Common myeloid progenitor, CD34-positive (primary cell): ENCODE measurements around the gene EIF3A.

ENCODE experiments used
- CTCF ChIA-PET: fragments of 350-600 bp; sonication (Branson Sonifier 250); formaldehyde crosslinking; loops from one replicate; lab custom pipeline; 2021; ENCODE audit warnings: antibody characterized with exemption; lab: Charles Lee
- POLR2A ChIA-PET: fragments of 350-600 bp; sonication (Branson Sonifier 250); formaldehyde crosslinking; loops from one replicate; lab custom pipeline; 2021; ENCODE audit warnings: antibody characterized with exemption; lab: Charles Lee
- DNase-seq, 3 donors: peaks; one replicate each; pipeline versions ENCODE4 v3.0.0 to v3.0.0-alpha.2; 2013
- H3K27ac ChIP-seq, 2 experiments: 1 replicate in 1 of 2; 2 replicates in 1 of 2; pipeline ENCODE4 v1.7.0; 2013; ENCODE audit warnings: inconsistent platforms in 2 of 2, low read length in 2 of 2, mild to moderate bottlenecking in 2 of 2, low read depth in 1 of 2, moderate library complexity in 1 of 2; ENCODE audit not compliant: severe bottlenecking in 2 of 2, insufficient read depth in 1 of 2, poor library complexity in 1 of 2
- H3K27me3 ChIP-seq, 5 experiments: replicated peaks in 2 of 5; 1 replicate in 3 of 5; 2 replicates in 2 of 5; pipeline versions ENCODE4 v1.6.1 to v1.7.0; 2013; ENCODE audit warnings: low read length in 4 of 5, mild to moderate bottlenecking in 2 of 5, moderate library complexity in 2 of 5, inconsistent platforms in 1 of 5; ENCODE audit not compliant: insufficient read depth in 5 of 5, control insufficient read depth in 4 of 5
- H3K36me3 ChIP-seq, 4 experiments: 1 replicate in 2 of 4; 2 replicates in 2 of 4; pipeline versions ENCODE4 v1.6.1 to v1.7.0; 2013; ENCODE audit warnings: low read length in 3 of 4, control low read depth in 1 of 4, mild to moderate bottlenecking in 1 of 4; ENCODE audit not compliant: control insufficient read depth in 4 of 4, insufficient read depth in 4 of 4
- H3K4me1 ChIP-seq, 4 experiments: 1 replicate in 3 of 4; 2 replicates in 1 of 4; pipeline versions ENCODE4 v1.6.1 to v1.7.1; 2013; ENCODE audit warnings: low read length in 3 of 4, mild to moderate bottlenecking in 3 of 4, control low read depth in 1 of 4, inconsistent platforms in 1 of 4, moderate library complexity in 1 of 4; ENCODE audit not compliant: control insufficient read depth in 4 of 4, insufficient read depth in 4 of 4; ENCODE audit errors: control extremely low read depth in 1 of 4
- H3K4me3 ChIP-seq, 7 experiments: 1 replicate in 4 of 7; 2 replicates in 3 of 7; pipeline versions ENCODE4 v1.5.1 to v1.7.0; 2013; ENCODE audit warnings: mild to moderate bottlenecking in 7 of 7, low read length in 6 of 7, moderate library complexity in 6 of 7, inconsistent platforms in 2 of 7, low read depth in 2 of 7, control low read depth in 1 of 7; ENCODE audit not compliant: insufficient read depth in 4 of 7, control insufficient read depth in 1 of 7; ENCODE audit errors: extremely low read depth in 1 of 7
- H3K9me3 ChIP-seq, 5 experiments: 1 replicate in 4 of 5; 2 replicates in 1 of 5; pipeline versions ENCODE4 v1.6.1 to v1.7.1; 2013; ENCODE audit warnings: low read length in 4 of 5, mild to moderate bottlenecking in 2 of 5, inconsistent platforms in 1 of 5, low read depth in 1 of 5, moderate library complexity in 1 of 5; ENCODE audit not compliant: control insufficient read depth in 4 of 5, insufficient read depth in 2 of 5; ENCODE audit errors: control extremely low read depth in 1 of 5
- WGBS: methylation state at CpG from one replicate; pipeline ENCODE4 v1.1.5; 2013; ENCODE audit not compliant: insufficient coverage; 5-methylcytosine and 5-hydroxymethylcytosine counted together

The EIF3A gene

GRCh38 chr10:119070395-119071165 is 10.0 kb downstream of the EIF3A start:
- Histone ChIP-seq H3K27me3 (no peaks in the 10 kb centered on the region), H3K27ac (no peak overlapping the region), H3K4me1 (no peaks in the 10 kb centered on the region), H3K36me3 (peaks cover 24 to 77% (median 57%) of the 10 kb centered on the region in 4 experiments), H3K9me3 (no peaks in the 10 kb centered on the region), H3K4me3 (no peak overlapping the region)
- CTCF ChIA-PET = interaction anchor here (0.5 to 0.9 kb wide), 3 partner anchors 12 to 515 kb away, joined by 3 read pairs; no protein-coding TSS in a partner anchor
- WGBS = 100% methylated on average over 3 of the region's 9 CpGs
- no peak for DNase-seq
- POLR2A ChIA-PET = no interaction called here

GRCh38 chr10:119061926-119062325 is 18.7 kb downstream of the EIF3A start:
- Histone ChIP-seq H3K27me3 (no peaks in the 10 kb centered on the region), H3K27ac (no peak overlapping the region), H3K36me3 (peaks cover 44 to 92% (median 70%) of the 10 kb centered on the region in 4 experiments), H3K4me1 (no peaks in the 10 kb centered on the region), H3K9me3 (no peaks in the 10 kb centered on the region), H3K4me3 (no peak overlapping the region)
- no CpG with 5 or more reads among the region's 2 CpGs for WGBS
- ChIA-PET POLR2A (no interaction called here), CTCF (no interaction called here)
- no peak for DNase-seq

- H3K27ac ChIP-seq = no peak overlapping the region
Observed at GRCh38 chr10:119061352-119061751, 19.3 kb downstream of the EIF3A start.

GRCh38 chr10:119060107-119060506 is 20.5 kb downstream of the EIF3A start:
- DNase-seq = no peak
- no peaks in the 10 kb centered on the region for H3K4me1 ChIP-seq
- no peaks in the 10 kb centered on the region for H3K9me3 ChIP-seq
- no peaks in the 10 kb centered on the region for H3K27me3 ChIP-seq
- 83% methylated on average over 1 of the region's 1 CpG for WGBS
- no peak overlapping the region for H3K27ac ChIP-seq
- ChIA-PET POLR2A (no interaction called here), CTCF (no interaction called here)
- H3K36me3 ChIP-seq = peaks cover 52 to 96% (median 72%) of the 10 kb centered on the region in 4 experiments
- no peak overlapping the region for H3K4me3 ChIP-seq

More at GRCh38 chr10:119061352-119061751, 19.3 kb downstream of the EIF3A start:
- H3K36me3 ChIP-seq = peaks cover 50 to 94% (median 71%) of the 10 kb centered on the region in 4 experiments
- H3K4me1 ChIP-seq = no peaks in the 10 kb centered on the region
- POLR2A ChIA-PET = no interaction called here
- no CpG with 5 or more reads among the region's 1 CpG for WGBS
- H3K9me3 ChIP-seq = no peaks in the 10 kb centered on the region
- no peak for DNase-seq
- CTCF ChIA-PET = no interaction called here
- no peak overlapping the region for H3K4me3 ChIP-seq
- no peaks in the 10 kb centered on the region for H3K27me3 ChIP-seq

GRCh38 chr10:119059557-119059956 is 21.1 kb downstream of the EIF3A start:
- no peak for DNase-seq
- ChIA-PET CTCF (no interaction called here), POLR2A (no interaction called here)
- no peaks in the 10 kb centered on the region for H3K27me3 ChIP-seq
- H3K9me3 ChIP-seq = no peaks in the 10 kb centered on the region
- H3K4me1 ChIP-seq = no peaks in the 10 kb centered on the region
- WGBS = 100% methylated on average over 2 of the region's 4 CpGs
- H3K4me3 ChIP-seq = no peak overlapping the region
- H3K36me3 ChIP-seq = peaks cover 51 to 96% (median 72%) of the 10 kb centered on the region in 4 experiments
- H3K27ac ChIP-seq = no peak overlapping the region

GRCh38 chr10:119058010-119058409 is 22.6 kb downstream of the EIF3A start:
- Histone ChIP-seq H3K9me3 (peaks cover 0 to 4% (median 0%) of the 10 kb centered on the region in 5 experiments), H3K27ac (no peak overlapping the region), H3K36me3 (peaks cover 60 to 97% (median 75%) of the 10 kb centered on the region in 4 experiments), H3K4me3 (no peak overlapping the region), H3K27me3 (no peaks in the 10 kb centered on the region), H3K4me1 (no peaks in the 10 kb centered on the region)
- no peak for DNase-seq
- POLR2A ChIA-PET = interaction anchor here (0.7 kb wide), 1 partner anchor 11 kb away, joined by 3 read pairs; no protein-coding TSS in a partner anchor
- CTCF ChIA-PET = interaction anchor here (1.4 kb wide), 1 partner anchor 17 kb away, joined by 3 read pairs; no protein-coding TSS in a partner anchor
- WGBS = 97% methylated on average over 10 of the region's 11 CpGs

GRCh38 chr10:119055472-119055871 is 25.1 kb downstream of the EIF3A start:
- peaks cover 0 to 5% (median 0%) of the 10 kb centered on the region in 5 experiments for H3K9me3 ChIP-seq
- no peak overlapping the region for H3K27ac ChIP-seq
- no peaks in the 10 kb centered on the region for H3K4me1 ChIP-seq
- H3K4me3 ChIP-seq = no peak overlapping the region
- DNase-seq = no peak
- no peaks in the 10 kb centered on the region for H3K27me3 ChIP-seq
- no CpG with 5 or more reads among the region's 1 CpG for WGBS
- ChIA-PET CTCF (no interaction called here), POLR2A (no interaction called here)
- H3K36me3 ChIP-seq = peaks cover 59 to 99% (median 83%) of the 10 kb centered on the region in 4 experiments
